Progenitor cell of endocrine pancreas (in vitro differentiated cells): ENCODE data around the gene TEX2. TPM values are rescaled to one million over a fixed set of nuclear protein-coding genes. Genes with fewer than 3 reads are reported as not detected.
"Not testable (repeated sequence)": the region's sequence is repeated elsewhere in the genome, so short reads cannot be mapped to it uniquely, and the experiment has no call there.

Source experiments
- DNase-seq: peaks from one replicate; pipeline ENCODE4 v3.0.0; 2021; ENCODE audit warnings: low spot score; ENCODE audit not compliant: unreplicated experiment
- H3K27ac Mint-ChIP-seq: 2 replicates; pipeline ENCODE4 v1.8.0; 2021; ENCODE audit warnings: mild to moderate bottlenecking, moderate library complexity, mixed read lengths
- H3K27me3 Mint-ChIP-seq: 2 replicates; pipeline ENCODE4 v1.8.0; 2021; ENCODE audit warnings: mixed read lengths
- H3K36me3 Mint-ChIP-seq: 2 replicates; pipeline ENCODE4 v1.8.0; 2022; ENCODE audit warnings: mixed read lengths; ENCODE audit not compliant: insufficient read depth
- H3K4me1 Mint-ChIP-seq: 2 replicates; pipeline ENCODE4 v1.8.0; 2021; ENCODE audit warnings: low read depth, mixed read lengths
- H3K4me3 Mint-ChIP-seq: 2 replicates; pipeline ENCODE4 v1.8.0; 2021; ENCODE audit warnings: low read depth, mild to moderate bottlenecking, moderate library complexity, mixed read lengths
- H3K9me3 Mint-ChIP-seq: 2 replicates; pipeline ENCODE4 v1.8.0; 2021; ENCODE audit warnings: low read depth, mixed read lengths
- total RNA-seq: library from RNA; stranded (reverse); gene quantifications from 2 replicates; pipeline ENCODE4 v1.2.1, GENCODE V29; 2021
- TF ChIP-seq, protein P1 (sequence below): fragments of 200-600 bp; sonication (generic); IDR thresholded peaks from one replicate; pipeline ENCODE4 v1.5.0; 2021; ENCODE audit warnings: antibody characterized with exemption, mild to moderate bottlenecking; ENCODE audit not compliant: unreplicated experiment

TEX2 gene
- total RNA-seq, 1 donor from 2014 or later, result 30.2 TPM

DNA sequence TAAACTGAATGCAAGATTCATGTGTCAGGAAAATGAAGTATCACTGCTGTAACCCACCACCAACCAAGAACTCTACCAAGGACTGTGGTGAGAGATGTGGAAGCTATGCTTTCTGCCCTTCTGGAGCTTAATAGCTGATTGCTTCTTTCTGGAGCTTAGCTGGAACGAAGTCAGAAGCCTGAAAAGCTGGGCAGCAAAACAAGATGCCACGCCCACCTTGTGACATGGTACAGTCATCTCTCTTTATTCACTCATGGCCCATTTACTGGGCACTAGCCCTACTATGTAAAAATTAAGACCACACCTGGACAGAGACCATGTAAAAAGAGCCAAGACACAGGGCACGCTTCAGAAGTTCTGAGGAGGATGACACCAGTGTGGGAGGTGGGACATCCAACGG is 48.1 kb downstream of the TEX2 start:
- no peaks in the 10 kb centered on the region for H3K27me3 Mint-ChIP-seq
- peaks cover 6% of the 10 kb centered on the region for H3K9me3 Mint-ChIP-seq
- peaks cover 18% of the 10 kb centered on the region for H3K36me3 Mint-ChIP-seq
- H3K4me3 Mint-ChIP-seq, result no peak overlapping the region
- peaks cover 34% of the 10 kb centered on the region for H3K4me1 Mint-ChIP-seq
- TF ChIP-seq, protein P1, sequence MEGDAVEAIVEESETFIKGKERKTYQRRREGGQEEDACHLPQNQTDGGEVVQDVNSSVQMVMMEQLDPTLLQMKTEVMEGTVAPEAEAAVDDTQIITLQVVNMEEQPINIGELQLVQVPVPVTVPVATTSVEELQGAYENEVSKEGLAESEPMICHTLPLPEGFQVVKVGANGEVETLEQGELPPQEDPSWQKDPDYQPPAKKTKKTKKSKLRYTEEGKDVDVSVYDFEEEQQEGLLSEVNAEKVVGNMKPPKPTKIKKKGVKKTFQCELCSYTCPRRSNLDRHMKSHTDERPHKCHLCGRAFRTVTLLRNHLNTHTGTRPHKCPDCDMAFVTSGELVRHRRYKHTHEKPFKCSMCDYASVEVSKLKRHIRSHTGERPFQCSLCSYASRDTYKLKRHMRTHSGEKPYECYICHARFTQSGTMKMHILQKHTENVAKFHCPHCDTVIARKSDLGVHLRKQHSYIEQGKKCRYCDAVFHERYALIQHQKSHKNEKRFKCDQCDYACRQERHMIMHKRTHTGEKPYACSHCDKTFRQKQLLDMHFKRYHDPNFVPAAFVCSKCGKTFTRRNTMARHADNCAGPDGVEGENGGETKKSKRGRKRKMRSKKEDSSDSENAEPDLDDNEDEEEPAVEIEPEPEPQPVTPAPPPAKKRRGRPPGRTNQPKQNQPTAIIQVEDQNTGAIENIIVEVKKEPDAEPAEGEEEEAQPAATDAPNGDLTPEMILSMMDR, result no peak
- no peak for DNase-seq
- peak overlapping the region; percentile 75 for H3K27ac Mint-ChIP-seq

DNA sequence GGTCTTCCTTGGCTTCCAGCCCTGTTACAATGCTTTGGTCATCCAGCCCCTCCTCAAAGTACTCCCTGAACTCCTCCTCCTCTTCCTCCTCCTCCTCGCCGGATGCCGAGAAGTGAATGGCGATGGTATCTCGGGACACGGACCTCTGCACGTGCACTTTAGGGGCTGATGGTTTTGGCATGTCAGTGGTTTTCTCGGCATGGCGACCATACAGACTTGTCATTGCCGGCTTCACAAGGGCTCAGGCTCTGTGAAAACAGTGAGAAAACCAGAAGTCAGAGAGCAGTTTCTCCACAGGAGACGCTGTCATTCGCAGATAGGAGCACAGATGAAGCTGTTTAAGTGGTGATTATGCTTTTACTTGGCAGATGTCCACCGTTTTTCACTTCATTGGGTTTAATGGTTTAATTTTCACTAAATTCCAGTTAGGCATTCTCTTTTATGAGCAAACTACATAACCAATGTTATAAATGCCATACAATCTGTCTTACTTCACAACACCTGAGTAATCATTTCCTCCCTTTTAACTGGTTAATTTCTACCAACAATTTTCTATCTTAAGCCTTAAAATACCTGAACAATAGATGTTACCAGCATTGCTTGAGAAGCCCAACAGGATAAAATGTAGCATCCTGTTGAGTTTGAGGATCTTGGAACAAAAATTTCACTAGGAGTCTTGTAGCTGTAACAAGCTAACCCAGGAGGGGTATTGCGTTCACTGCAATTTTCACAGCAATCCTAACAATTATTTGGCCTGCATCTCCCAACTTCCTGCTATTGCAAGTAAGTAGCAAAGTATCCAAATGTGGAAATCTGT is 48.9 kb downstream of the TEX2 start:
- peaks cover 34% of the 10 kb centered on the region for H3K4me1 Mint-ChIP-seq
- peak overlapping the region; percentile 69 for H3K27ac Mint-ChIP-seq
- no peaks in the 10 kb centered on the region for H3K9me3 Mint-ChIP-seq

DNA sequence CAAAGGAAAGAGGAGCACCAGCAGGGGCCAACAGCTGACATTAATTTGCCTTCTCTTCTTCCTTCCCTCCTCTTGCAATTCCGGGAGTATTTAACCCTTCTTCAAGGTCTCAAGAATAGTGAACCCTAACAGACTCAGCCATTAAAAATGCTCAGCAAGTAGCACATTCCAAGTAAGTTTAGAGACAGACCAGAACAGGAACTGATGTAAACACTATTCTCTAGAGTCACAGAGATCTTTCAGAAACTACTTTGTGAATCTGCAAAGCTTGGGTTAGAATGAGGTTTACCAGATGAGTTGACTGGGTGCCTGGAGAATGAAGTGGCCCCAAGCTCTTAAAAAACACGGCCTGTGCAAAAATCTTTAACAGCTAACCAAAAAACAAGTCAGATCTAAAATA is 50.9 kb downstream of the TEX2 start:
- Mint-ChIP-seq H3K9me3 (no peaks in the 10 kb centered on the region), H3K27ac (no peak overlapping the region), H3K4me1 (peaks cover 24% of the 10 kb centered on the region), H3K27me3 (no peaks in the 10 kb centered on the region), H3K36me3 (peaks cover 12% of the 10 kb centered on the region), H3K4me3 (no peak overlapping the region)
- TF ChIP-seq, protein P1, result no peak
- DNase-seq, result no peak

More for the DNA sequence above, 48.9 kb downstream of the TEX2 start:
- DNase-seq, result no peak
- TF ChIP-seq, protein P1, result no peak
- Mint-ChIP-seq H3K4me3 (no peak overlapping the region), H3K36me3 (peaks cover 13% of the 10 kb centered on the region), H3K27me3 (no peaks in the 10 kb centered on the region)

DNA sequence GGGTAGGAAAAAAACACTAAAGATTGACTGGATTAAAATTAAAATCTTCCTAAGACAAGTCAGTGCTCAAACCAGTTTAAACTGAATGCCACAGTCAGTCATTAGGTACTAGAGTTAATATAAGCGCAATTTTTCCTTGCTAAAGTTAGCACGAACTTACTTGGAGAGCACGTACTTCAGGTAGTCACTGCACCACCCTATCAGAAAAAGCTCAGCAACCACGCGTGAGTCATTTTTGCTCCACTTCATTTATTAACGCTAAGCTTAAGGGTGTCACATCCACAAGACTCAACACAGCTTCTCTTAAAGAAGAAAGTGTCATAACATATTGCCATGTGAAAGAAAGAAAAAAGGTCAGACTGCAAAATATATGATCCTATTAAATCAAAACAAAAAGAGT is 53.1 kb downstream of the TEX2 start:
- TF ChIP-seq, protein P1, result no peak
- H3K4me3 Mint-ChIP-seq, result no peak overlapping the region
- no peak overlapping the region for H3K27ac Mint-ChIP-seq
- H3K9me3 Mint-ChIP-seq, result no peaks in the 10 kb centered on the region
- no peak for DNase-seq
- H3K27me3 Mint-ChIP-seq, result no peaks in the 10 kb centered on the region
- peaks cover 12% of the 10 kb centered on the region for H3K36me3 Mint-ChIP-seq
- H3K4me1 Mint-ChIP-seq, result peaks cover 7% of the 10 kb centered on the region

DNA sequence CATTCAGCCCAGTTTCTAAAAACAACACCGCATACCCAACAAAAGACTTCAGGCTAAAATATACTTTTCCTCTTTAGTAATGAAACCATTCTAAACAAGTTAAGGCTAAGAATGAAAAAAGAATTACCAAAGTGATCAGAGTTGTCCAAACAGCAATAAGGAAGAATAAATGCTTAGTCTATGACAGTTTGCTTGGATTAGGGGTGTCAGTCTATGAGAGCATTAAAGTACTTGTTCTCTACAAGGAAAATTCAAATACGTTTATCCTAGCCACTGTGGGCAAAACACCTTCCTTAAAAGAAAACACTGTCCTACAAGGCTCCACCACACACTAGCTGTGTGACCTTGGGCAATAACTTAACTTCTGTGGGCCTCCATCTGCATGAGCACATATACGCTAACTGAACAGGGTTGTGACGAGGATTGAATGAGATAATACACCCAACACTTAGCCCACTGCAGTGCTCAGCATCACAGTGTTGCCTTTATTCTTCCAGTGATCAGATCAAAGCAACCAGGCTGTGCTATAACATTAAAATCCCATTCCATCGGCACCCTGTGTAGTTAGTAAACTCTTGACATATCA is 53.6 kb downstream of the TEX2 start:
- DNase-seq, result no peak

DNA sequence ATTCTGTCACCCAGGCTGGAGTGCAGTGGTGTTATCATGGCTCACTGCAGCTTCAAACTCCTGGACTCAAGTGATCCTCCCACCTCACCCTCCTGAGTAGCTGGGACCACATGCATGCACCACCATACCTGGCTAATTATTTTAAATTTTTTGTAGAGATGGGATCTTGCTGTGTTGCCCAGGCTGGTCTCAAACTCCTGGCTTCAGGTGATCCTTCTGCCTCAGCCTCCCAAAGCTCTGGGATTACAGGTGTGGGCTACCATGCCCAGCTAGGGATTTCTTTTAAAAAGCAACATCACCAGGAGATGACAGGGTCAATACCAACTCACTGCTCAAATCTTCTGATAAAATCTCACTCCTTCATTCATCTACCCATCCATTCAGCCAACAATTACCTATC is 54.4 kb downstream of the TEX2 start:
- H3K4me1 Mint-ChIP-seq, DNase-seq, H3K4me3 Mint-ChIP-seq, H3K27ac Mint-ChIP-seq, H3K27me3 Mint-ChIP-seq, H3K9me3 Mint-ChIP-seq: not testable (repeated sequence)
- H3K36me3 Mint-ChIP-seq, result peaks cover 12% of the 10 kb centered on the region

More for the DNA sequence above, 53.6 kb downstream of the TEX2 start:
- TF ChIP-seq, protein P1, result no peak
- Mint-ChIP-seq H3K36me3 (peaks cover 12% of the 10 kb centered on the region), H3K27ac (no peak overlapping the region), H3K4me1 (peaks cover 6% of the 10 kb centered on the region), H3K27me3 (no peaks in the 10 kb centered on the region), H3K4me3 (no peak overlapping the region), H3K9me3 (no peaks in the 10 kb centered on the region)
